ENCODE measurements around the gene SHE. TPM values are rescaled to one million over a fixed set of nuclear protein-coding genes. Genes with fewer than 3 reads are reported as not detected.

Gene SHE
- total and polyA plus RNA-seq, 2 of the 8 experiments (the other 6 are each of a cell fraction or from before 2014, with no cell fraction given): 0.44 to 0.45 TPM

DNA sequence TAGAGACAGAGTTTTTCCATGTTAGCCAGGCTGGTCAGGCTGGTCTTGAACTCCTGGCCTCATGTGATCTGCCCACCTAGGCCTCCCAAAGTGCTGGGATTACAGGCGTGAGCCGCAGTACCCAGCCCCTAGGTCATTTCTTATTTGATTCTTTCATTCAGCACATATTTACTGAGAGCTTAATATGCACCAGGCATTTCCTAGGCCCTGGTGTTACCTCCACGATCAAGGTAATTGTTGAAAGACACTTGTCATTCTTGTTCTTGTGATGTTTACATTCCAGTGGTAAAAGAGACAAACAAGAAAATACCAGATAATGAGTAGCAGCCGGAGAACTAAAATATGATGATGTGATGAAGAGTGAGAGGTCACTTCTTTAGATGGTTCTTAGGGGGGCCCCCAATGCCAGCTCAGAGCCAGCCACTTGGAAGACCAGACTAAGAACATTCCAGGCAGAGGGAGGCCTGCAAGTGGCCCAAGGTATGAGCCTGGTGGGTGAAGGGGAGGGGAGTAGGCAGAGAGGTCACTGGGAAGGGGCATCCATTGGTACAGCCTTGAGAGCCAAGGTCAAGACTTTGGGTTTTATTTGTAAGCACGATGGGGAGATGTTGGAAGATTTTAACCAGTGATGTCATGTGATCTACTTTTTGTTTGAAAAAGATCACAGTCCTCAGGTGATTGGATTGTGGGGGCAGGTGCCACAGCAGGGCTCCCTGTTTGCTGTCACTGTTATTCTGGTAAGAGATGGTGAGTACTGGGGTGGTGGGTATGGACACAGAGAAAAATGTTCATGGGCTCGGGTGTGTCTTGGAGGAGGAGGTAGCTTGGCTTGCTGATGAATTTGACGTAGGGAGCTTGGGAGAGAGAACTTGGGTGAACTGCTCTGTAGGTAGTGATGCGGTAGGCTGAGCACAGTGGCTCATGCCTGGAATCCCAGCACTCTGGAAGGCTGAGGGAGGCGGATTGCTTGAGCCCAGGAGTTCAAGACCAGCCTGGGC, 37.6 kb upstream of the SHE start:
- H3K36me3 ChIP-seq (ENCODE audit: control insufficient read depth in 2 of 4, insufficient read depth in 4 of 4, low read length in 3 of 4): no peaks in the 10 kb centered on the region
- FAIRE-seq (no peak), DNase-seq (ENCODE audit: low read depth in 1 of 2, low spot score in 2 of 2) (no peak)
- TF ChIP-seq KDM5A (IDR thresholded peaks at IDR 0.05; ENCODE audit: low read length) (no peak), SAP30 (IDR thresholded peaks at IDR 0.05; ENCODE audit: insufficient read depth, insufficient replicate concordance, low read length) (no peak), CEBPB (IDR thresholded peaks at IDR 0.05; ENCODE audit: low read depth, low read length) (no peak), RBBP5 (IDR thresholded peaks at IDR 0.05; ENCODE audit: borderline replicate concordance, low read depth, low read length) (no peak)
- no peaks in the 10 kb centered on the region for H4K20me1 ChIP-seq (replicated peaks in 1 of 2; ENCODE audit: control insufficient read depth in 1 of 2, insufficient read depth in 2 of 2, low read length in 2 of 2)
- H3K79me1 ChIP-seq (ENCODE audit: low read depth, low read length): no peaks in the 10 kb centered on the region
- no peak overlapping the region for H2BK120ac ChIP-seq (replicated peaks; ENCODE audit: low read depth, low read length)
- CTCF ChIA-PET (ENCODE audit: partially characterized antibody): interaction anchor here (0.6 to 6.1 kb wide), 5 partner anchors 20 to 545 kb away, joined by 3 to 41 read pairs (median 3); no protein-coding TSS in a partner anchor
- POLR2A ChIA-PET (ENCODE audit: partially characterized antibody): interaction anchor here (0.6 kb wide), 1 partner anchor 1442 kb away, joined by 3 read pairs; no protein-coding TSS in a partner anchor
- no peak overlapping the region for H4K8ac ChIP-seq (ENCODE audit: extremely low read depth, insufficient read depth, low read length)
- H3K4me3 ChIP-seq (ENCODE audit: extremely low read depth in 1 of 4, insufficient read depth in 2 of 4, low read depth in 3 of 4, low read length in 4 of 4): no peak overlapping the region
- no peak overlapping the region for H2BK20ac ChIP-seq (ENCODE audit: low read length)
- no peak overlapping the region for H3K4ac ChIP-seq (replicated peaks; ENCODE audit: insufficient read length, low read depth, low read length)
- no peak overlapping the region for H2AK5ac ChIP-seq (ENCODE audit: low read depth, low read length)
- H4K91ac ChIP-seq (replicated peaks; ENCODE audit: insufficient read length, low read length): no peak overlapping the region
- no peak overlapping the region for H3K56ac ChIP-seq (replicated peaks; ENCODE audit: insufficient read length, low read depth, low read length)
- H2BK15ac ChIP-seq (ENCODE audit: low read length): no peak overlapping the region
- no peak overlapping the region for H3K23ac ChIP-seq (ENCODE audit: insufficient read length)
- H2AFZ ChIP-seq (ENCODE audit: low read length): no peak overlapping the region
- H3K14ac ChIP-seq (ENCODE audit: insufficient read length): no peak overlapping the region
- no peaks in the 10 kb centered on the region for H3K79me2 ChIP-seq (ENCODE audit: control insufficient read depth in 1 of 2, insufficient read depth in 2 of 2, low read length in 2 of 2)
- no peak overlapping the region for H3K27ac ChIP-seq (ENCODE audit: low read depth, low read length)
- H3K23me2 ChIP-seq (ENCODE audit: low read depth, low read length): no peaks in the 10 kb centered on the region
- peaks cover 0 to 4% (median 3%) of the 10 kb centered on the region in 4 experiments; a peak in 2 of 7 replicates for H3K4me1 ChIP-seq (replicated peaks in 1 of 4; ENCODE audit: control insufficient read depth in 3 of 4, insufficient read depth in 4 of 4, low read length in 3 of 4)
- no peak overlapping the region for H3K18ac ChIP-seq (ENCODE audit: extremely low read depth, low read length)
- no peak overlapping the region for H3K9ac ChIP-seq (replicated peaks in 1 of 4; ENCODE audit: extremely low read depth in 1 of 4, low read depth in 3 of 4, low read length in 3 of 4)
- no peaks in the 10 kb centered on the region for H3K9me3 ChIP-seq (ENCODE audit: insufficient read depth in 2 of 2, low read depth in 1 of 2, low read length in 1 of 2)
- no peak overlapping the region for H2BK5ac ChIP-seq (ENCODE audit: low read depth, low read length)
- no peaks in the 10 kb centered on the region for H3K27me3 ChIP-seq (replicated peaks in 1 of 4; ENCODE audit: control insufficient read depth in 3 of 4, extremely low read depth in 1 of 4, insufficient read depth in 3 of 4, low read length in 3 of 4)
- no peak overlapping the region for H4K5ac ChIP-seq (ENCODE audit: insufficient read length, low read depth, low read length)
- no peak overlapping the region for H3K4me2 ChIP-seq (ENCODE audit: insufficient read depth in 1 of 2, low read depth in 2 of 2, low read length in 2 of 2)
- no peak overlapping the region for H2BK12ac ChIP-seq (ENCODE audit: low read depth, low read length)
- 88% methylated on average over 9 of the region's 9 CpGs; no CpG with 5 or more reads in 1 of the 2 experiments for WGBS, 2 experiments (ENCODE audit: extremely low coverage in 1 of 2, insufficient coverage in 1 of 2, insufficient read length in 1 of 2, insufficient replicate concordance in 2 of 2, low coverage in 1 of 2, low lambda C conversion rate in 2 of 2, missing lambda C conversion rate in 1 of 2)

Data from H1 (cell line).